ENCODE data around the gene TAF11L13. TPM values are rescaled to one million over a fixed set of nuclear protein-coding genes. Genes with fewer than 3 reads are reported as not detected.
"Not testable (repeated sequence)": the region's sequence is repeated elsewhere in the genome, so short reads cannot be mapped to it uniquely, and the experiment has no call there.

TAF11L13 gene
- total RNA-seq, 1 donor from 2014 or later, result not detected

GRCh38 chr5:17619354-17619753 is 12.5 kb upstream of the TAF11L13 start:
- Histone ChIP-seq H3K4me3 (ENCODE audit: low read depth, low read length) (no peak overlapping the region), H3K36me3 (ENCODE audit: control insufficient read depth, insufficient read depth, low read length) (no peaks in the 10 kb centered on the region), H3K27me3 (ENCODE audit: control insufficient read depth, insufficient read depth, low read length) (no peaks in the 10 kb centered on the region)
- FAIRE-seq, result no peak
- DNase-seq (ENCODE audit: low read depth), result no peak
- TF ChIP-seq CTCF (IDR thresholded peaks at IDR 0.05; ENCODE audit: insufficient read depth, low read length, severe bottlenecking), result no peak

GRCh38 chr5:17620627-17621026 is 11.3 kb upstream of the TAF11L13 start:
- FAIRE-seq, result no peak
- no peak for DNase-seq (ENCODE audit: low read depth)

GRCh38 chr5:17625686-17626085 is 6.2 kb upstream of the TAF11L13 start:
- no peak overlapping the region for H3K4me3 ChIP-seq (ENCODE audit: low read depth, low read length)
- FAIRE-seq, result no peak
- H3K36me3 ChIP-seq (ENCODE audit: control insufficient read depth, insufficient read depth, low read length), result no peaks in the 10 kb centered on the region
- H3K27me3 ChIP-seq (ENCODE audit: control insufficient read depth, insufficient read depth, low read length), result no peaks in the 10 kb centered on the region
- DNase-seq (ENCODE audit: low read depth), result no peak
- TF ChIP-seq CTCF (IDR thresholded peaks at IDR 0.05; ENCODE audit: insufficient read depth, low read length, severe bottlenecking), result no peak

More at GRCh38 chr5:17620627-17621026, 11.3 kb upstream of the TAF11L13 start:
- no peak for TF ChIP-seq CTCF (IDR thresholded peaks at IDR 0.05; ENCODE audit: insufficient read depth, low read length, severe bottlenecking)
- Histone ChIP-seq H3K27me3 (ENCODE audit: control insufficient read depth, insufficient read depth, low read length) (no peaks in the 10 kb centered on the region), H3K4me3 (ENCODE audit: low read depth, low read length) (no peak overlapping the region), H3K36me3 (ENCODE audit: control insufficient read depth, insufficient read depth, low read length) (no peaks in the 10 kb centered on the region)

GRCh38 chr5:17634160-17634559 is 2.3 kb downstream of the TAF11L13 start, which contains the start of gene TAF11L14:
TAF11L14 (plus strand) TSS chr5:17634460.
- TF ChIP-seq CTCF (IDR thresholded peaks at IDR 0.05; ENCODE audit: insufficient read depth, low read length, severe bottlenecking), result no peak
- Histone ChIP-seq H3K4me3 (ENCODE audit: low read depth, low read length) (no peak within 1 kb of the TSS), H3K27me3 (ENCODE audit: control insufficient read depth, insufficient read depth, low read length) (no peaks in the 10 kb centered on the region), H3K36me3 (ENCODE audit: control insufficient read depth, insufficient read depth, low read length) (no peaks in the 10 kb centered on the region)
- FAIRE-seq (no peak), DNase-seq (ENCODE audit: low read depth) (no peak)

GRCh38 chr5:17649232-17649631 is 17.3 kb downstream of the TAF11L13 start:
- not testable (repeated sequence) for H3K4me3 ChIP-seq (ENCODE audit: low read depth, low read length); FAIRE-seq; DNase-seq (ENCODE audit: low read depth); H3K36me3 ChIP-seq (ENCODE audit: control insufficient read depth, insufficient read depth, low read length); H3K27me3 ChIP-seq (ENCODE audit: control insufficient read depth, insufficient read depth, low read length)

GRCh38 chr5:17655201-17655759 is 23.4 kb downstream of the TAF11L13 start:
- DNase-seq (ENCODE audit: low read depth); H3K4me3 ChIP-seq (ENCODE audit: low read depth, low read length); H3K27me3 ChIP-seq (ENCODE audit: control insufficient read depth, insufficient read depth, low read length); H3K36me3 ChIP-seq (ENCODE audit: control insufficient read depth, insufficient read depth, low read length); FAIRE-seq: not testable (repeated sequence)

GRCh38 chr5:17655921-17656320 is 24.0 kb downstream of the TAF11L13 start:
- no peaks in the 10 kb centered on the region for H3K36me3 ChIP-seq (ENCODE audit: control insufficient read depth, insufficient read depth, low read length)
- FAIRE-seq (no peak), DNase-seq (ENCODE audit: low read depth) (no peak)
- TF ChIP-seq CTCF (IDR thresholded peaks at IDR 0.05; ENCODE audit: insufficient read depth, low read length, severe bottlenecking), result no peak
- no peak overlapping the region for H3K4me3 ChIP-seq (ENCODE audit: low read depth, low read length)
- H3K27me3 ChIP-seq (ENCODE audit: control insufficient read depth, insufficient read depth, low read length), result no peaks in the 10 kb centered on the region
